ENCODE results near the gene UBXN1. TPM values are rescaled to one million over a fixed set of nuclear protein-coding genes. Genes with fewer than 3 reads are reported as not detected.
"Not testable (repeated sequence)": the region's sequence is repeated elsewhere in the genome, so short reads cannot be mapped to it uniquely, and the experiment has no call there.

Gene UBXN1
- total RNA-seq, 1 donor from 2014 or later: 106 TPM

GRCh38 chr11:62694455-62695167 is 15.7 kb upstream of the UBXN1 start:
- Histone ChIP-seq H3K9me3 (ENCODE audit: control insufficient read depth in 3 of 3, low read length in 3 of 3) (no peaks in the 10 kb centered on the region), H3K4me3 (ENCODE audit: low read length in 3 of 3) (peak overlapping the region in 1 of 3 donors; percentile 27), H3K27ac (ENCODE audit: low read depth, low read length) (peak overlapping the region; percentile 52), H3K27me3 (ENCODE audit: control insufficient read depth in 3 of 3, insufficient read depth in 3 of 3, low read length in 3 of 3) (no peaks in the 10 kb centered on the region), H3K4me1 (ENCODE audit: control insufficient read depth in 3 of 3, insufficient read depth in 3 of 3, low read length in 3 of 3) (peaks cover 16 to 24% (median 22%) of the 10 kb centered on the region in 3 donors), H3K36me3 (ENCODE audit: control insufficient read depth in 3 of 3, insufficient read depth in 3 of 3, low read length in 3 of 3) (peaks cover 24 to 28% (median 26%) of the 10 kb centered on the region in 3 donors), H3K9ac (ENCODE audit: low read depth in 1 of 3, low read length in 3 of 3) (peak overlapping the region in 2 of 3 donors; percentile 10 to 62)

DNA sequence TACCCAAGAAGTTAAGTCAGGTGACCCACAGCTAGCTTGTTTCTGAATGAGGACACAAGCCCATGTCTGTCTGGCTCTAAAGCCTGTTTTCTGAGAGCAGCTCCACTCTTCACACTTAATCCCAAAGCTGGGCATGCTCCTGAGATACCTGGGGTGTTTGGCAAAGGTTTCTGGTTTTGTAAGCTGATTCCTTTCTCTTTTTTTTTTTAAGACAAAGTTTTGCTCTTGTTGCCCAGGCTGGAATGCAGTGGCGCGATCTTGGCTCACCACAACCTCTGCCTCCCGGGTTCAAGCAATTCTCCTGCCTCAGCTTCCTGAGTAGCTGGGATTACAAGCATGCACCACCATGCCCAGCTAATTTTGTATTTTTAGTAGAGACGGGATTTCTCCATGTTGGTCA is 14.8 kb upstream of the UBXN1 start:
- Histone ChIP-seq H3K36me3 (ENCODE audit: control insufficient read depth in 3 of 3, insufficient read depth in 3 of 3, low read length in 3 of 3) (peaks cover 24 to 28% (median 26%) of the 10 kb centered on the region in 3 donors), H3K4me1 (ENCODE audit: control insufficient read depth in 3 of 3, insufficient read depth in 3 of 3, low read length in 3 of 3) (peaks cover 21 to 30% (median 29%) of the 10 kb centered on the region in 3 donors)
- H3K4me3 ChIP-seq (ENCODE audit: low read length in 3 of 3); H3K9me3 ChIP-seq (ENCODE audit: control insufficient read depth in 3 of 3, low read length in 3 of 3); H3K27me3 ChIP-seq (ENCODE audit: control insufficient read depth in 3 of 3, insufficient read depth in 3 of 3, low read length in 3 of 3); H3K27ac ChIP-seq (ENCODE audit: low read depth, low read length); H3K9ac ChIP-seq (ENCODE audit: low read depth in 1 of 3, low read length in 3 of 3): not testable (repeated sequence)

GRCh38 chr11:62689421-62690183 is 10.7 kb upstream of the UBXN1 start, which contains the start of gene LRRN4CL:
LRRN4CL (minus strand) TSS chr11:62689530; CDS start chr11:62688508, 1,022 bp downstream.
- Histone ChIP-seq H3K4me1 (ENCODE audit: control insufficient read depth in 3 of 3, insufficient read depth in 3 of 3, low read length in 3 of 3) (peaks cover 17 to 29% (median 24%) of the 10 kb centered on the region in 3 donors), H3K27ac (ENCODE audit: low read depth, low read length) (peak within 1 kb of the TSS; percentile 54), H3K9me3 (ENCODE audit: control insufficient read depth in 3 of 3, low read length in 3 of 3) (no peaks in the 10 kb centered on the region), H3K4me3 (ENCODE audit: low read length in 3 of 3) (peak within 1 kb of the TSS; percentile 50 to 66 (median 64)), H3K27me3 (ENCODE audit: control insufficient read depth in 3 of 3, insufficient read depth in 3 of 3, low read length in 3 of 3) (peaks cover 0 to 13% (median 8%) of the 10 kb centered on the region in 3 donors), H3K36me3 (ENCODE audit: control insufficient read depth in 3 of 3, insufficient read depth in 3 of 3, low read length in 3 of 3) (peaks cover 24 to 28% (median 26%) of the 10 kb centered on the region in 3 donors), H3K9ac (ENCODE audit: low read depth in 1 of 3, low read length in 3 of 3) (peak within 1 kb of the TSS; percentile 32 to 73 (median 54))

GRCh38 chr11:62688491-62688890 is 9.6 kb upstream of the UBXN1 start:
- Histone ChIP-seq H3K36me3 (ENCODE audit: control insufficient read depth in 3 of 3, insufficient read depth in 3 of 3, low read length in 3 of 3) (peaks cover 24 to 27% (median 26%) of the 10 kb centered on the region in 3 donors), H3K4me3 (ENCODE audit: low read length in 3 of 3) (peak overlapping the region; percentile 11 to 66 (median 35)), H3K4me1 (ENCODE audit: control insufficient read depth in 3 of 3, insufficient read depth in 3 of 3, low read length in 3 of 3) (peaks cover 14 to 24% (median 21%) of the 10 kb centered on the region in 3 donors), H3K9ac (ENCODE audit: low read depth in 1 of 3, low read length in 3 of 3) (peak overlapping the region in 1 of 3 donors; percentile 46), H3K9me3 (ENCODE audit: control insufficient read depth in 3 of 3, low read length in 3 of 3) (no peaks in the 10 kb centered on the region), H3K27me3 (ENCODE audit: control insufficient read depth in 3 of 3, insufficient read depth in 3 of 3, low read length in 3 of 3) (peaks cover 0 to 13% (median 8%) of the 10 kb centered on the region in 3 donors), H3K27ac (ENCODE audit: low read depth, low read length) (no peak overlapping the region)

DNA sequence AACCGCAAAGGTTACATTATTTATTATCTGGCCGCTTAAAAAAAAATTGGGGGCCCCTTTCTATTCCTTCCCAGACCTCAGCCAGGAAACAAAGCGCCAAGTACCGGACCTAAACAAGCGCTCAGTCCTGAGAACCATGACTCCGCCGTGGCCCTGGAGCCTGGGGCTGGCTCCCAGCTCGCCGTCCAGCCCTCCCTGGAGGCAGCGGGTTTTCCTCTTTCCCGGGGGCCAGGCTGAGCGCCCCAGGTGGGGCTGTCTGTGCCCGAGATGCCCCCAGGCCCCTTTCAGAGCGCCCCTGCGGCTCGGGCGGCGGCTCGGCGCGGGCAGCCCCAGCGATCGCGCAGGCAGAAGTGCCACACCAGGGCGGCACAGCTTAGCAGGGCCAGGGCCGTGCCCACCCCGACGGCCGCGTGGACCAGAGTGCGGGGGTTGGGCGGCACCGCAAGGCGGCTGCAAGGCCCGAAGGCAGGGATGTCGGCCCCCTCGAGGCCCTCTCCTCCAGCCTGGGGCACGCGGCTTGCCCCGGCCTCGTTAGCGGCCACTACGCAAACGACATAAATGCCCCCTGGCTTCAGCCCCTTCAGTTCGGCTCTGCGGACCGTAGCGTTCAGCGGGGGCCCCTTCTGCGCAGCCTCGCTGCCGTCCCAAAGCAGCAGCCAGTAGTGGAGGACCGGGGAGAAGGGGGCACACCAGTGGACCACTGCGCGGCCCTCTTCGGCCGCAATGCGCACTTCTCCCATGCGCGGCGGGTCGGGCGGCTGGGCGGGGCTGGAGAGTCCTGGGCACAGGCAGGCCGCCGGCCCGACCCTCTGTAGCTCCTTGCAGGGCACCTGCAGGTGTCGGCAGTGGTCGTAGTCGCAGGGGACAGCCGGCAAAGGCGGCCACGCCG is 8.9 kb upstream of the UBXN1 start:
- peak overlapping the region in 1 of 3 donors; percentile 46 for H3K9ac ChIP-seq (ENCODE audit: low read depth in 1 of 3, low read length in 3 of 3)
- peaks cover 21 to 22% (median 21%) of the 10 kb centered on the region in 3 donors for H3K36me3 ChIP-seq (ENCODE audit: control insufficient read depth in 3 of 3, insufficient read depth in 3 of 3, low read length in 3 of 3)
- peak overlapping the region; percentile 11 to 66 (median 35) for H3K4me3 ChIP-seq (ENCODE audit: low read length in 3 of 3)
- H3K4me1 ChIP-seq (ENCODE audit: control insufficient read depth in 3 of 3, insufficient read depth in 3 of 3, low read length in 3 of 3): peaks cover 14 to 24% (median 21%) of the 10 kb centered on the region in 3 donors
- no peaks in the 10 kb centered on the region for H3K9me3 ChIP-seq (ENCODE audit: control insufficient read depth in 3 of 3, low read length in 3 of 3)
- no peak overlapping the region for H3K27ac ChIP-seq (ENCODE audit: low read depth, low read length)
- H3K27me3 ChIP-seq (ENCODE audit: control insufficient read depth in 3 of 3, insufficient read depth in 3 of 3, low read length in 3 of 3): peaks cover 0 to 13% (median 8%) of the 10 kb centered on the region in 3 donors

- Histone ChIP-seq H3K36me3 (ENCODE audit: control insufficient read depth in 3 of 3, insufficient read depth in 3 of 3, low read length in 3 of 3) (peaks cover 6 to 7% (median 6%) of the 10 kb centered on the region in 3 donors), H3K9me3 (ENCODE audit: control insufficient read depth in 3 of 3, low read length in 3 of 3) (no peaks in the 10 kb centered on the region), H3K27me3 (ENCODE audit: control insufficient read depth in 3 of 3, insufficient read depth in 3 of 3, low read length in 3 of 3) (peaks cover 0 to 1% (median 0%) of the 10 kb centered on the region in 3 donors), H3K4me1 (ENCODE audit: control insufficient read depth in 3 of 3, insufficient read depth in 3 of 3, low read length in 3 of 3) (peaks cover 9 to 23% (median 18%) of the 10 kb centered on the region in 3 donors), H3K27ac (ENCODE audit: low read depth, low read length) (no peak overlapping the region), H3K4me3 (ENCODE audit: low read length in 3 of 3) (no peak overlapping the region), H3K9ac (ENCODE audit: low read depth in 1 of 3, low read length in 3 of 3) (no peak overlapping the region)
Observed at GRCh38 chr11:62682518-62682917, 3.6 kb upstream of the UBXN1 start.

- Histone ChIP-seq H3K36me3 (ENCODE audit: control insufficient read depth in 3 of 3, insufficient read depth in 3 of 3, low read length in 3 of 3) (peaks cover 14 to 20% (median 16%) of the 10 kb centered on the region in 3 donors), H3K9ac (ENCODE audit: low read depth in 1 of 3, low read length in 3 of 3) (no peak overlapping the region), H3K27ac (ENCODE audit: low read depth, low read length) (no peak overlapping the region), H3K27me3 (ENCODE audit: control insufficient read depth in 3 of 3, insufficient read depth in 3 of 3, low read length in 3 of 3) (no peaks in the 10 kb centered on the region), H3K4me1 (ENCODE audit: control insufficient read depth in 3 of 3, insufficient read depth in 3 of 3, low read length in 3 of 3) (peaks cover 24 to 38% (median 29%) of the 10 kb centered on the region in 3 donors), H3K4me3 (ENCODE audit: low read length in 3 of 3) (peak overlapping the region in 1 of 3 donors; percentile 14), H3K9me3 (ENCODE audit: control insufficient read depth in 3 of 3, low read length in 3 of 3) (no peaks in the 10 kb centered on the region)
Observed at GRCh38 chr11:62680825-62681240, 2.0 kb upstream of the UBXN1 start.

GRCh38 chr11:62678433-62678769 is 472 bp downstream of the UBXN1 start:
- H3K27ac ChIP-seq (ENCODE audit: low read depth, low read length): peak overlapping the region; percentile 80
- no peaks in the 10 kb centered on the region for H3K27me3 ChIP-seq (ENCODE audit: control insufficient read depth in 3 of 3, insufficient read depth in 3 of 3, low read length in 3 of 3)
- peaks cover 19 to 29% (median 19%) of the 10 kb centered on the region in 3 donors for H3K36me3 ChIP-seq (ENCODE audit: control insufficient read depth in 3 of 3, insufficient read depth in 3 of 3, low read length in 3 of 3)
- H3K4me3 ChIP-seq (ENCODE audit: low read length in 3 of 3): peak overlapping the region; percentile 78 to 96 (median 93)
- no peaks in the 10 kb centered on the region for H3K9me3 ChIP-seq (ENCODE audit: control insufficient read depth in 3 of 3, low read length in 3 of 3)
- peaks cover 24 to 38% (median 29%) of the 10 kb centered on the region in 3 donors for H3K4me1 ChIP-seq (ENCODE audit: control insufficient read depth in 3 of 3, insufficient read depth in 3 of 3, low read length in 3 of 3)
- H3K9ac ChIP-seq (ENCODE audit: low read depth in 1 of 3, low read length in 3 of 3): peak overlapping the region; percentile 91 to 99 (median 97)

GRCh38 chr11:62677714-62678113 is 1.2 kb downstream of the UBXN1 start:
- Histone ChIP-seq H3K9me3 (ENCODE audit: control insufficient read depth in 3 of 3, low read length in 3 of 3) (no peaks in the 10 kb centered on the region), H3K4me3 (ENCODE audit: low read length in 3 of 3) (peak overlapping the region; percentile 78 to 96 (median 93)), H3K4me1 (ENCODE audit: control insufficient read depth in 3 of 3, insufficient read depth in 3 of 3, low read length in 3 of 3) (peaks cover 29 to 45% (median 35%) of the 10 kb centered on the region in 3 donors), H3K9ac (ENCODE audit: low read depth in 1 of 3, low read length in 3 of 3) (peak overlapping the region; percentile 72 to 99 (median 97)), H3K27ac (ENCODE audit: low read depth, low read length) (peak overlapping the region; percentile 80), H3K27me3 (ENCODE audit: control insufficient read depth in 3 of 3, insufficient read depth in 3 of 3, low read length in 3 of 3) (no peaks in the 10 kb centered on the region), H3K36me3 (ENCODE audit: control insufficient read depth in 3 of 3, insufficient read depth in 3 of 3, low read length in 3 of 3) (peaks cover 19 to 33% (median 26%) of the 10 kb centered on the region in 3 donors)

Data from skeletal muscle tissue (tissue), 4 donors.